ENCODE measurements around the gene ST6GALNAC5.

Gene ST6GALNAC5

GRCh38 chr1:76830373-76830772, 36.9 kb upstream of the ST6GALNAC5 start:
- ChIA-PET POLR2A (ENCODE audit: low non-redundant PET) (no interaction called here), CTCF (interaction anchor here (0.6 kb wide), 1 partner anchor 215 kb away, joined by 3 read pairs; no protein-coding TSS in a partner anchor)
- no peak for DNase-seq (ENCODE audit: low spot score)
- TF ChIP-seq CTCF (conservative IDR thresholded peaks at IDR 0.05; ENCODE audit: low read depth), result no peak
- H3K27ac ChIP-seq, result no peak overlapping the region

GRCh38 chr1:76832521-76832920, 34.8 kb upstream of the ST6GALNAC5 start:
- CTCF ChIA-PET, result interaction anchor here (0.7 kb wide), 2 partner anchors 54 to 252 kb away, joined by 3 to 5 read pairs; no protein-coding TSS in a partner anchor
- no peak for DNase-seq (ENCODE audit: low spot score)
- TF ChIP-seq CTCF (conservative IDR thresholded peaks at IDR 0.05; ENCODE audit: low read depth), result no peak
- POLR2A ChIA-PET (ENCODE audit: low non-redundant PET), result no interaction called here
- H3K27ac ChIP-seq, result no peak overlapping the region

GRCh38 chr1:76833151-76833550, 34.1 kb upstream of the ST6GALNAC5 start:
- no peak for DNase-seq (ENCODE audit: low spot score)
- CTCF ChIA-PET, result interaction anchor here (0.6 kb wide), 2 partner anchors 528 to 612 kb away, joined by 3 to 4 read pairs; no protein-coding TSS in a partner anchor
- TF ChIP-seq CTCF (conservative IDR thresholded peaks at IDR 0.05; ENCODE audit: low read depth), result no peak
- no peak overlapping the region for H3K27ac ChIP-seq
- POLR2A ChIA-PET (ENCODE audit: low non-redundant PET), result no interaction called here

- no peak overlapping the region for H3K27ac ChIP-seq
- POLR2A ChIA-PET (ENCODE audit: low non-redundant PET), result no interaction called here
- no peak for TF ChIP-seq CTCF (conservative IDR thresholded peaks at IDR 0.05; ENCODE audit: low read depth)
- no peak for DNase-seq (ENCODE audit: low spot score)
- CTCF ChIA-PET, result interaction anchor here (0.6 to 0.9 kb wide), 2 partner anchors 17 to 529 kb away, joined by 3 read pairs; no protein-coding TSS in a partner anchor
Observed at GRCh38 chr1:76833856-76834255, 33.4 kb upstream of the ST6GALNAC5 start.

- DNase-seq (ENCODE audit: low spot score), result no peak
- ChIA-PET POLR2A (ENCODE audit: low non-redundant PET) (no interaction called here), CTCF (interaction anchor here (0.5 to 0.6 kb wide), 2 partner anchors 620 to 685 kb away, joined by 3 read pairs; no protein-coding TSS in a partner anchor)
- no peak for TF ChIP-seq CTCF (conservative IDR thresholded peaks at IDR 0.05; ENCODE audit: low read depth)
- no peak overlapping the region for H3K27ac ChIP-seq
Observed at GRCh38 chr1:76835203-76835602, 32.1 kb upstream of the ST6GALNAC5 start.

GRCh38 chr1:76840278-76840677, 27.0 kb upstream of the ST6GALNAC5 start:
- no peak for TF ChIP-seq CTCF (conservative IDR thresholded peaks at IDR 0.05; ENCODE audit: low read depth)
- no peak overlapping the region for H3K27ac ChIP-seq
- no peak for DNase-seq (ENCODE audit: low spot score)
- CTCF ChIA-PET, result no interaction called here
- POLR2A ChIA-PET (ENCODE audit: low non-redundant PET), result no interaction called here
